Stimulated activated CD8-positive, alpha-beta memory T cell treated with anti-CD3 and anti-CD28 coated beads, Interleukin-12 subunit alpha, Interleukin-12 subunit beta, amount 100 ng/mL, for 1 hour (primary cell): ENCODE data around the gene PARN.
"Not testable (repeated sequence)": the region's sequence is repeated elsewhere in the genome, so short reads cannot be mapped to it uniquely, and the experiment has no call there.

Experiments used
- DNase-seq: peaks from one replicate; pipeline ENCODE4 v3.0.0-alpha.2; 2020; ENCODE audit warnings: low read depth

The PARN gene

DNA sequence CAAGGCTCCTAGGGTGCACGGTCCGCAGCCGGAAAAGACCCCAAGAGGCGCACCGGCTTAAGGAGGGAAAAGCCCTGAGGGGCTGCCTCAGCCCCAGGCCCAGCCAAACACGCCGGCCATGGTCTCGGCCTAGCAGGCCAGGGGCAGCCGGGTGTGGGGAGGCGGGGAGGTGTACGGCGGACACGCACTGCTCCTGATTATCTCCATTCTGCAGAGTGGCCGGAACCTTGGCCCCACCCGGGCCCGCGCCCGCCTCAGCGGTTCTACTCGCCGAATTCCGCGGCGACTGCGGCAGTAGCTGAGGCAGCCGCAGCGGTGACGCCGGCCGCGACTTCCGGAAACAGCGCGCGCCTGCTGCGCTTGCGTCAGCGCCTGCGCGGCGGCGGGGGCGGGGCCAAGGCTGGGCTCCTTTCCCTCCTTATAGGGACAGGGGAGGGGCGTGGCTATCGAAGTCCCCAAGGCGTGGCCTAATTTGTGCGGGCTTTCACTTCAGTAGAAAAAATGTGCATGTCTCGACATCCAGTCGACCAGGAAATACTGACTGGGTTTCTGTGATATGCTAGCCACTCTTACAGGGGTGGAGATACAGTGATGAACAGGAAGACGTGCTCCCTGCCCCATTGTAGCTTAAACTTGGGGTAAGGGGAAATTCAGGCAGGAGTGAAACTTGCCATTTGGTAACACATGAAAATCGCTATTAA, at the start of gene PARN:
Gene PARN, minus strand, starts transcription at position 342 of the 701 bp plus-strand sequence. Its CDS starts 135 bp downstream, at position 207.
- DNase-seq = peak; percentile 96

DNA sequence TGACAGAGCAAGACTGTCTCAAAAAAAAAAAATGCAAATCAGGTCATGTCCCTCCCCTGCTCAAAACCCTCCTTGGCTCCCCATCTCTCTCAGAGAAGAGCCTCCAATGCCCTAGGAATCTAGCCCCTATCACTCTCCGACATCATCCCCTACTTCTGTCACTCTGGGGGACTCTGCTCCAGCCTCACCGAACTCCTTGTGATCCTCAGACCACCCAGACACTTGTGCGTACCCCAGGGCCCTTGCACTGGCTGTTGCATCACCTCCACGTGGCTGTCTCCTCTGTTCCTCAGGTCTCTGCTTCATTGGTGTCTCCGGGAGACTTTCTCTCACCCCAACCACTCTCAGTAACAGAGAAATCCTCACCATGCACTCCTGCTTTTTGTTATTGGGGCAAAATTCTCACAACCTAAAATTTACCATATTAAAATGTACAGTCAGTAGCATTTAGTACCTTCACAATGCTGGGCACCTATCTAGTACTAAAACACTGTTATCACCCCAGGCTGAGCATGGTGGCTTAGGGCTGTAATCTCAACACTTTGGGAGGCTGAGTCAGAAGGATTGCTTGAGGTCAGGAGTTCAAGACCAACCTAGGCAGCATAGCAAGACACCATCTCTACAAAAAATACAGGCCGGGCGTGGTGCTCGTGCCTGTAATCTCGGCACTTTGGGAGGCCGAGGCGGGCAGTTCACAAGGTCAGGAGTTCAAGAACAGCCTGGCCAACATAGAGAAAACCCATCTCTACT, 48.9 kb upstream of the PARN start:
- DNase-seq = no peak

- DNase-seq = no peak
Observed at GRCh38 chr16:14677627-14678026, 47.6 kb upstream of the PARN start.

DNA sequence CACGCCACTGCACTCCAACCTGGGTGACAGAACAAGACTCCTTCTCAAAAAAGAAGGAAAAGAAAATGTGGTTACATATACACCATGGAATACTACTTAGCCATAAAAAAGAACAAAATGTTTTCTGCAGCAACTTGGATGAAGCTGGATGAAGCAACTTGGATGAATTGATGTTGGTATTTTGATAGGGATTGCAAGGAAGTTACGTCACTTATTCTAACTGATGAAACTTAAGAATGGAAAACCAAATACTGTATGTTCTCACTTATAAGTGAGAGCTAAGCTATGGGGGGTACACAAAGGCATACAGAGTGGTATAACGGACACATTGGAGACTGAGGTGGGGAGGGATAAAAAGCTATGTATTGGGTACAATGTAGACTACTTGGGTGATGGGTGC, 46.6 kb upstream of the PARN start:
- no peak for DNase-seq

DNA sequence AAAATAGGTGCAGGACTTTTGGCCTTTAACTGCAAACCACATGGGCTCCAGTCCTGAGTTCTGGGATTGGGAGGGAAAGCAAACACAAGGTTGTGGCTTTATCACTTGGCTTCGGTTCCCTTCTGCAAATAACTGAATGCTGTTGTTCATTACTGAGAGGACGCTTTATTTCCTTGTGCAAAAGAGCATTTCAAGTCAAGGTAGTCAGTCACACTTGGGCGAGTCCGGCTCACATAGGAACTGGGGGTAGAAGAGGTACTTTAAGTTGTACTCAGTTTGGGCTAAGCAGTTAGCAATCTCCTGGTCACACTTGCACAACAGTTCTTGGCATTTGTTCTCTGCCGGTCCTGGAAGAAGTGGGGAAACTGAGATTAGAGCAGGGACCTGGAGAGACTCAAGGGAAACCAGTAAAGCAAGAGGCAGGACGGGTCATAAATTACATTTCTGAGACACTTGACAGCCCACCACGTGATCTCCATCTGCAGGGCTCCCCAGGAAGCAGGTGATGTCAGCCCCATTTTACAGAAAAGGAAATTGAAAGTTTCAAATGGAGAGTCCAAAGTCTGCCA, 42.4 kb upstream of the PARN start:
- DNase-seq = no peak

DNA sequence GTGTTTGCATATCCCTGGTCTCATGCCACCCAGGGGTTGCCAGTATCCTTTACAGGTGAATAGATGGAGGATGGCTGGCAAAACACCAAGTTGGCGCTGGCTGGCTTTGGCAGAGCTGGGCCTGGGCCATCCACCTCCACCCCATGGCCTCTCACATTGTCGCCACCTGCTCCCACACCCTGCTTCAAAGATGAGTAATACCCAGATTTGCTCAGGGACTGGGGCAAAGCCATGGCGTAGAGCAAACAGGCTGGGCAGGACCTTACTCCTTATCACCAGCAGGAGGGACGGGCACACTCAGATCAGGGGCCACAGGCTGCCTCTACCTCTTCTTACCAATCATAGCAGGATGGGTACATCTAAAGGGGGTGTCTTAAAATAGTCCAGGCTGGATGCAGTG, 39.7 kb upstream of the PARN start:
- DNase-seq = no peak

GRCh38 chr16:14668556-14669223, 38.6 kb upstream of the PARN start:
- no peak for DNase-seq

- no peak for DNase-seq
Observed at GRCh38 chr16:14667347-14668266, 37.5 kb upstream of the PARN start.

- no peak for DNase-seq
Observed at GRCh38 chr16:14658063-14658462, 28.0 kb upstream of the PARN start.

DNA sequence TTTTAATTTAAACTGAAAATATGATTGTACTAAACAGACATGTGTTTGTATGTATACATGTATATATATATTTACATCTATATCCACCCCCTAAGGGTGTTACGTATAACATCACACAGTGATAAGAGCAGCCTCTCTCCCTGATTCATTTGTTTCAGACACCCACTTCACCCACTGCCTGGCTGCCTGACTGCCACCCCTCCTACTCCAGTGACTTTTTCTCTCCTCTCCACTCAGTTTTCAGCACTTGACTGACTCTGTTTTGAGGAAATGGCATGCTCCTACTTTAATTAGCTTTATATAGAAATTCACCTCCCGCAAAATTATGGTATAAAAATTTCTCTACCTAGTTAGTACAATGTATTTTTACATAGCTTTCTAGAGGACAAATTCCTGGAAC, 22.7 kb upstream of the PARN start:
- DNase-seq = no peak

DNA sequence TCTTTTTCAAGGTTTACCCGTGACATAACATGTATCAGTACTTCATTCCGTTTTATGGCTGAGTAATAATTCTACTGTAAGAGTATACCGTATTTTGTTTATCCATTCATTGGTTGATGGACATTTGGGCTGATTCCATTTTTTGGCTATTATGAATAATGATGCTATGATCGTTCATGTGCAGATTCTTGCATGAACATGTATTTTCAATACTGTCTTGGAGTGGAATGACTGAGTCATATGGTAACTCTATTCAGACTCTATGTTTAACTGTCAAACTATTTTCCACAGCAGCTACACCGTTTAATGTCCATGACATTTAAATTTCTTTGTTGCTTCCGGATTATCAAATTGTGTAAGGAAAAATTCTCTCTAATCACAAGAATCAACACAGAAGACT, 20.6 kb upstream of the PARN start:
- no peak for DNase-seq

GRCh38 chr16:14649816-14650215, 19.8 kb upstream of the PARN start:
- no peak for DNase-seq

DNA sequence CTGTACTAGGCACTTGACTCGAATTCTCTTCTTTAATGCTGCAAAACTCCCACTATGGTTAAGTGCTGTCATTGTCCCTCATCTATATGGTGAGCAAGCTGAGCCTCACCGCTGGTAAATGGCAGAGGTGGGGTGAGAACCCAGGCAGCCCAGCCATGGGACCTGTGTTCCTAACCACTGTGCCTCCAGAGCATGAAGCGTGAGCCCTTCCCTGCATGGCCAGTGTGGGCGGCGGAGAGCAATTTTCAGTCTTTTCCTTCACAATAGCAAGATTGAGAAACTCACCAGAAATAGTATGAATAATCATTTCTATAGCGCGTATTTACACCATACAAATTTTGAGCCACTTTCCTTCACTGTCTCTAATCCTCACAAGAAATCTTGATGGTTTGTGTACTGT, 11.9 kb upstream of the PARN start:
- DNase-seq = no peak

- DNase-seq = no peak
Observed at GRCh38 chr16:14641206-14641605, 11.1 kb upstream of the PARN start.

- DNase-seq = no peak
Observed at GRCh38 chr16:14640538-14640937, 10.5 kb upstream of the PARN start.

GRCh38 chr16:14636951-14637240, 6.8 kb upstream of the PARN start:
- DNase-seq = not testable (repeated sequence)

DNA sequence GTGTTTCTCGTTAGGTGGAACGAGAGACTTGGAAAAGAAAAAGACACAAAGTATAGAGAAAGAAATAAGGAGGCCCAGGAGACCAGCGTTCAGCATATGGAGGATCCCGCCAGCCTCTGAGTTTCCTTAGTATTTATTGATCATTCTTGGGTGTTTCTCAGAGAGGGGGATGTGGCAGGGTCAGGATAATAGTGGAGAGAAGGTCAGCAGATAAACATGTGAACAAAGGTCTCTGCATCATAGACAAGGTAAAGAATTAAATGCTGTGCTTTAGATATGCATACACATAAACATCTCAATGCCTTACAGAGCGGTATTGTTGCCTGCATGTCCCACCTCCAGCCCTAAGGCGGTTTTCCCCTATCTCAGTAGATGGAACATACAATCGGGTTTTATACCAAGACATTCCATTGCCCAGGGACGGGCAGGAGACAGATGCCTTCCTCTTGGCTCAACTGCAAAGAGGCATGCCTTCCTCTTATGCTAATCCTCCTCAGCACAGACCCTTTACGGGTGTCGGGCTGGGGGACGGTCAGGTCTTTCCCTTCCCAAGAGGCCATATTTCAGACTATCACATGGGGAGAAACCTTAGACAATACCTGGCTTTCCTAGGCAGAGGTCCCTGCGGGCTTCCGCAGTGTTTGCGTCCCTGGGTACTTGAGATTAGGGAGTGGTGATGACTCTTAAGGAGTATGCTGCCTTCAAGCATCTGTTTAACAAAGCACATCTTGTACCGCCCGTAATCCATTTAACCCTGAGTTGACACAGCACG, 6.3 kb upstream of the PARN start:
- DNase-seq = not testable (repeated sequence)

GRCh38 chr16:14635395-14636165, 5.5 kb upstream of the PARN start:
- DNase-seq = no peak

- DNase-seq = no peak
Observed at GRCh38 chr16:14634389-14634725, 4.3 kb upstream of the PARN start.
